Esophagus mucosa (tissue), 1 donor: ENCODE results near the gene GPR132. TPM values are rescaled to one million over a fixed set of nuclear protein-coding genes. Genes with fewer than 3 reads are reported as not detected.

ENCODE experiments used
- ATAC-seq: fragments of 200-7000 bp; cut with Tn5 transposase; one replicate; pipeline ENCODE4 v1.9.1; 2020
- total RNA-seq: library from RNA; stranded (reverse); gene quantifications from one replicate; pipeline ENCODE4 v1.2.4, GENCODE V29; 2023
- donor health status: DM: yes; HTN: yes; CAD: no.

GPR132 gene
- total RNA-seq, 1 donor from 2014 or later: 0.36 TPM

DNA sequence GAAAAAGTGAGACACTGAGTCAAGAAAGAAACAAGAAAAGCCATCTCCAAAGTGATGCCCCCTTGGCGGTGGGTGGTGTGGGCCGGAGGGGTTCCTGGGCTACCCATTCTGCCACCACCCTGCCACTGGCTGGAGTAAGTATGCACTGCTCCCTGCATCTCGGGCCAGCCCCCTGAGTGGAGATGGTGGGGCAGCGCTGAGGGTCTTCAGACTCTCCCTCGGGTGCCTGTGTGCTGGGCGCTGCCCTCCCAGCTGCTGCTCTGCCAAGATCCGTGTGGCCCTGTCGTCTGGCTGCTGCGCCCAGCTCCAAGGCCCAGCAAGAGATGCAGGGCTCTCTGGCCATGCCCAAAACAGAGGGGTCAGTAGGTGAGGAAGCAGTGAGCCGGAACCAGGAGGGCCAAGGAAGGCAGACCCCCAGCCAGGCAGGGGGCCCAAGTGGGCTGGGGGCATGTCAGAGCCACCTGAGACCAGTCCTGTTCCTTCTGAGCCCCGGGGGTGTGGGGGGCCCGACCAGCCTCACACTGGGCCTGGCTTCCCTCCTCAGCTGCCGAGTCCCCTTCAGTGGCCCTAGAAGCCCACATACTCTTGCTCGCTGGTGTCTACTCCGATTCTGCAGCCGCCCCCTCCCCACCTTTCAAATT, 5.2 kb downstream of the GPR132 start:
- ATAC-seq: no peak

DNA sequence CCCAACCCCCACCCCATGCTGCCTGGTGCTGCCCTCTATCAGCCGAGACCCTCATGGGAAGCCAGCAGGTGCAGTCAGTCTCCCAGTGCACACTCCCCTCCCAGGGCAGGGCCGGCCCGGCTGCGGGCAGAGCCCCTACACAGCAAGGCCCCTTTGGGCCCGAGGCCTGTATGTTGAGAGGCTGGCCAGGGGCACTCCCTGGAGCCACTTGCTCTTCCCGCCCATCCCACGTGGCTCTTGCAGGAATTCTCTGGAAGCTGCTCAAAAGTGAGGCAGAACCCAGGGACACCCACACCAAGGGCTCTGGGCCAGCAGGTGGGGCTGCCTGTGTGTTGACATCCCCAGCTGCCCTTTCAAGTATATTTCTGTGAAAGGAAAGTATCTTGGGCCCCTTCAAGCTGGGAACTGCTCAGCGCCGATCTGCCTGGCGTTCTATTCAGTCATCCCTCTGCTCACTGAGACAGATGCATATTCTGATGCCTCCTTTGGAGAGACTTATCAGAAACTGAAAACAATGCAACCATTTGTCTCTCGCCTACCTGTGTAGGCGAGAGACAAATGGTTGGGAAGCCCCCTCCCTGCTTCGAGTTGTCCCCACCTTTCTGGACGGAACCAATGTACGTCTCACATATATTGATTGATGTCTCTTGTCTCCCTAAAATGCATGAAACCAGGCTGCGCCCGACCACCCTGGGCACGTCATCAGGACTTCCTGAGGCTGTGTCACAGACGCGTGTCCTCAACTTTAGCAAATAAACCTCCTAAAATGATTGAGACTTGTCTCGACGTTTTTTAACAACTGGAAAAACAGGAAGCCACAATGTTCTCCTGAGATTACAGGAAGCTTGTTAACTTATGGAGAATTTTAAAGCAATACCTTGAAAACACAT, 6.0 kb downstream of the GPR132 start:
- peak; percentile 12 for ATAC-seq

- ATAC-seq: no peak
Observed at GRCh38 chr14:105058521-105059034, 6.7 kb downstream of the GPR132 start.

DNA sequence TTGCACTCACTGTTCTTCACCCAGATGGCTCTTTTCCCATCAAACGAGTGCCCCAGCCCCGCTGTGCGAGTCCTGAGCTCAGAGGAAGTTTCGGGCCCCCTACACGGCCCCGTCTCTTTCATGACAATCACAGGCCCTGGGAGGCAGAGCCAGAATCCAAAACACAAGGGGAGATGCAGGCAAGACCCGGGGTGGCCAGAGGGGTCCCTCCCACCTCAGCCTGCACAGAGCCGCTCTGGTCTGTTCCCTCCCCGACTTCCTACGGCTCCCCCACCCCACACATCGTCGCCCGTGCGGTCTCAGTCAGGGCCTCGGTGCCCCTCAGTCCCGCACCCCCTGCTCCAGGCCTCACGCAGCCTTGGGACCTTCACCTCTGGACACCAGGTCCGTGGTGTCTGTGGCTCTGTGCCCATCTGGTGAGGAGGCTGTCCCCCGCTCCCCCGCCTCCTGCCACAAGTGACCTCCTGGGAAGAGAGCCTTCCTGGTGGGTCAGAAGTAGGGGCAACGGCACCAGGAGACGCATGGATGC, 8.9 kb downstream of the GPR132 start:
- ATAC-seq: no peak

GRCh38 chr14:105055736-105056302, 9.4 kb downstream of the GPR132 start:
- ATAC-seq: no peak

DNA sequence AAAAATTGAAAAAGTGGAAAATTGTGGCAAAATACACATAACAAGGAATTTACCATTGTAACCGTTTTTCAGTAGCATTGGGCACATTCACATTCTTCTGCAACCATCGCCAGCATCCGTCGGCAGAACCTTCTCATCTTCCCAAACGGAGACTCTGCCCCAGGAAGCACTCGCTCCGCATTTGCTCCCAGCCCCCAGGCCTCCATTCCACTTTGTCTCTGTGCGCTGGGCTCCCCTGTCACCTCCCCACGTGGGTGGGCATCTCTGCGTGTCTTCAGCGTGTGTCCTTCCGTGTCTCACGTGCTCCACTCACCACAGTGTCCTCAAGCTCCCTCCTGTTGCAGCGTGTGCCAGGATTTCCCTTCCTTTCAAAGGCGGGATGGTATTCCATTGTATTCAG, 9.9 kb downstream of the GPR132 start:
- ATAC-seq: no peak

DNA sequence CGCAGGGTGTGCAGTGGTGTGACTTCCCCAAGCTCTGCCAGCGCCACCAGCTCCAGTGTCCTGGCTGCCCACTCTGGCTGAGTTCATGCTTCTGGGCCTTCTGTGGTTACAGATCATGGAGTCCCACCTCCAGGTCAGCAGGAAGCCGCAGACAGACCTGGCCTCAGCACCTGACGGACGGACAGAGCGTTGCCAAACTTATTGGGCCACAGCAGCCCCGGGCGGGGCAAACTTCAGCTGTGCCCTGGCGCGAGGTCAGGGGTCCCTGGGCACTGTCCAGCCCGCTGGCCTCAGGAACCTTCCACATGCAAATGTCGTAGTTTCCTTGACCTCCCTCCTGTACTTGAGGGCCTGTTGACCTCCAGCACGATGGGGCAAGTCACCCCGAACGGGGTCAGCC, 11.2 kb downstream of the GPR132 start:
- no peak for ATAC-seq

DNA sequence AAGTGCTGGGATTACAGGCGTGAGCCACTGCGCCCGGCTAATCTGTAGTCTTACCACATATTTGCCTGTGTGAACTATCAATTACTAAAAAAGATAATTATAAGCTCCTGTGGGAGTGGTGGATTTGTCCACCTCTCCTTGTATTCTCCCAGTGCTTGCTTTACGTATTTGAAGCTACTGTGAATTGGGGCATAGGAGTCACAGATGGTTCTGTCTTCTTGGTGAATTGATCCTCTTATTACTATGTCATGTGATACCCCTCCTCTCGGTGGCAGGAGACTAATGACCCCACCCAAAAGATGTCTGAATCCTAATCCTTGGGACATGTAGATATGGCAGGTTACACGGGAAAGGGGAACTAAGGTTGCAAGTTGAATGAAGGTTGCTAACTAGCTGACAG, 11.8 kb downstream of the GPR132 start:
- no peak for ATAC-seq

GRCh38 chr14:105052110-105052458, 13.1 kb downstream of the GPR132 start:
- ATAC-seq: no peak

DNA sequence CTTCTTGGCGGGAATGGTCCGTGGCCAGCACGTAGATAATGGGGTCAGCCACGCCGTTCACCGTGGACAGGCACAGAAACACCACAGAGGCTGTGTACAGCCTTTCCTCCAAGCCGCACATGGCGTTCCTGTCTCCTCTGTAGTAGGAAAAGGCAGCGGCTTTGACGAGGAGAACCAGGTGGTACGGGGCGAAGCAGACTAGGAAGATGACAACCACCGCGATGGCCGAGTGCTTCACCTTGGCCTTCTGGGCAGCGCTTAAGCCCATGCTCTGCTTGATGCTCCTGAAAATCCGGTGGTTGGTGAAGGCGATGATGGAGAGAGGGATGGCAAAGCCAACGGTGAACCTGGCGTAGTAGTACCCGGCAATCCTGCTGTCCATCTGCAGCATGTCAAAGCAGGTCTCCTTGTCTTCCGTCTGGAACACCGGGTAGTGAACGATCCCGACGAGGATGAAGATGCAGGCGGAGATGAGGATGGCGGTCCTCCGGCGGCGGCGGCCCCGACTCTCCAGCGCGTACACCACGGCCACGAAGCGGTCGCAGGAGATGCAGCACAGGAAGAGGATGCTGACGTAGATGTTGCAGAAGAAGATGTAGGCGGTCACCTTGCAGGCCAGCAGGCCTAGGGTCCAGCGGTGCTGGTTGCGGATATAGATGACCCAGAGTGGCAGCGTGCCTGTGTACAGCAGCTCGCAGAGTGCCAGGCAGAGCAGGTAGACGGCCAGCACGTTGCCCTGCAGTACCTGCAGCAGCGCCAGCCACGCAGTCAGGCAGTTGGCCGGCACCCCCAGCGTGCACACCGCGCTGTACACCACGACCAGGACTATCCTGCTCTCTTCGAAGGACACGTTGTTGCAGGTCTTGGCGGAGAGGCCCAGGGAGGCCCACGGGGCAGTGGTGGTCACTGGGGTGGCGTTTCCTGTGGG, 13.8 kb downstream of the GPR132 start:
- ATAC-seq: no peak

GRCh38 chr14:105050551-105050897, 14.7 kb downstream of the GPR132 start:
- peak; percentile 50 for ATAC-seq

DNA sequence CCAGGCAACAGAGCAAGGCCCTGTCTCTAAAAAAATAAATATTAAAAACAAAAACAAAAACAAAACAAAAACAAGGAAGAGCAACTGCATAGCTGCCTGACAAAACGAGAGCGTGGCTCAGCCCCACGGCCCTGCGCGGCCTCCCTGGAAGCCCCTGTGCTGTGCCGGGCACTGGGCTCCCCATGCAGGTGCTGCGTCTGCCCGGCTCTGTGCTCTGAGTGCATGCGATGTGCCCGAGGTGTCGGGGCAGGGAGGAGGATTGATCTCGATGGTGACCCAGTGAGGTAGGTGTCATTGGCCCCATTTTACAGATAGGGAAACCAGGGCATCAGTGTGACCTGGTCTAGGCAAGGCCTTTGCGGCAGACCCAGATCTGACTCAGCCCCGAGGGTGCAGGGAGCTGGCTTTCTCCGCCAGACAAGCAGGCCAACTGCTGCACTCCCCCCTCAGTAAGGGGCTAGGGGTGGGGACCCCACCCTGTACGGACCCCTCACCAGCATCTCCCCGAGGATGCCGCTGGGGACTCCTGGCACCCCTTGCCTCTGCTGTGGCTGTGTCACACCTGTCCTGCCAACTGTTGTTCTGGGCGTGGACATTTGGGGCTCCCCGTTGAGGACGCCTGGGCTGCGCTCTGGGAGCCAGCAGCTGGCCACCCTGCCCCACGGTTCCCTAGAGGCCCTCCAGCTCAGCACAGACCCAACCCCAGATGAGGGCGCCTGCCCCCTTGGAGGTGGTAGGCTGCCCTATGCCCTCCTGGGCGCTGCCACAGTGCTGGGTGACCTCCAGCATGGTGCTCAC, 15.3 kb downstream of the GPR132 start:
- no peak for ATAC-seq

- ATAC-seq: no peak
Observed at GRCh38 chr14:105047283-105048016, 17.8 kb downstream of the GPR132 start.

DNA sequence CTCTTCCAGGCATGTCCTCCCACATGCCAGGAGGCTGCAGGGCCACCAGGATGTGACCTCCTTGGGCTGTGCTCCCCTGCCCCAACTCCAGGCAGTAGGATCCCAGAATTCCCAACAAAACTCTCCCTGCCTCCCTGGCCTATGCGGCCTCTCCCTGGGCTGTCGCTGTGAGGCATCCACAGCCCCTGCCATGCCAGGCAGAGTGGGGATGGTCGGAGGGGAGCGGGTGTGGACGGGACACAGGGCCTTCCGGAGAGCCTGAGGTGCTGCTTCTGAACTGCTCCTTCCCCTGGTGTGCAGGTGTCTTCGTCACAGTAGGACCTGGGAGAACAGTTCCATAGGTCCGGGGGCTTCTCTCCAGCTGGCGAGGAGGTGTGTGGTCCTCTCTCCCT, 18.3 kb downstream of the GPR132 start:
- ATAC-seq: no peak

GRCh38 chr14:105045710-105046326, 19.4 kb downstream of the GPR132 start:
- peak; percentile 78 for ATAC-seq

DNA sequence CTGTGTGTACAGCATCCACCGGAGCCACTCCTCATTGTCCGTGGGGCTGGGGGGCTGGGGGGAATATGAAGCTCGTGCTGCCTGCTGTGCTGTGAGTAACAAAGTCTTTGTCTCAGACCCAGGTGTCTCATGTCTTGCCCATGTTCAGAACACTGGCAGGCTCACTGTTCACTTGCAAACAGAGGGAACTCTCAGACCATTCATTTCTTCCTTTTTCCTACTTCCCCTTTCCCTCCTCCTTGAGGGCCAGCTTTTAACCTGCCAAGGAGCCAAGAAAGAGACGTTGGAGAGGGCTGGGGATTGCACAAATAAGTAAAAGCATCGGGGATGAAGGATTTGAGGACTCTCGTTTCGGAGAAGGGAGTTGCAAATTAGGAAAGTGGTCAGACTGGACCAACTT, 21.6 kb downstream of the GPR132 start:
- ATAC-seq: no peak

- no peak for ATAC-seq
Observed at GRCh38 chr14:105042813-105043212, 22.4 kb downstream of the GPR132 start.

DNA sequence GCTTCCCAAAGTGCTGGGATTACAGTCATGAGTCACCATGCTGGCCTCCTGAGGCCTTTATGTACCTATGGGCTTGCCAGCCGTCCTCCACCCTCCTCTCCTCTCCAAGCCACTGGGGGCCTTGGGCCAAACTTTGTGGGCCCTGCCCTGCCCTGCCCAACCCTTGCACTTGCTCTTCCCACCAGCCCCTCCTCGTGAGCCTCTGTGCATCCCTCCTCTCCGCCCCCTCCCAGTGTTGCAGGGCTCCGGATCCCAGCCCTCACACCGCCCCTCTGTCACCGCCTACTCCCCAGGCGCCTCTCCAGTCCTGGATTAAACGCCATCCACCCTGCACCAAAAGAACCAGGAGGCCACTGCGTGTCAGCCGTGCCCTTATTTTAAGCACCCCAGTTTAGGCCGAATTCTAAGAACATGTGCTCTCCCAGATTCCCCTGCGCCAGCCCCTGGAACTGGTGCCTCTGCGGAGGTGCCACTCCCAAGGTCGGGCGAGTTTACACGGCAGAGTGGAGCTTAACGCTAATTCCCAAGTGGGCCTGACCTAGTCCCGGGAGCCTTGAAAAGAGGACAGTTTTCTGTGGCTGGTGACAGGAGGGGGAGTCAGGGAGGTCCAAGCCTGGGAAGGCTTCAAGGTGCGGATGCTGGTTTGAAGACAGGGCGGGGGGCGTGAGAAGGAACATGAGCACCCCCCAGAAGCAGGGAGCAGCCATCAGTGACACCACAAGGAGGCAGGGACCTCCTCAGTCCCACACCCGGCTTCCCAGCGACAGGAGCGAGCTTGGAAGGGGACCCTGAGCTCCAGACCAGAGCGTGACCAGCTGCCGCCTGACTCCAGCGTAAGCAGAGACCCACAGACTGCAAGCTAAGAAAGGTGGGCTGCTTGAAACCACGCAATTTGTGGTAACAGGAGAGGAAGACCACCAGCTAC, 23.1 kb downstream of the GPR132 start:
- peak; percentile 85 for ATAC-seq
